HG03432 (cell line): ENCODE data around the gene LRRC10.
"Not testable (repeated sequence)": the region's sequence is repeated elsewhere in the genome, so short reads cannot be mapped to it uniquely, and the experiment has no call there.

Experiments used
- ATAC-seq: cut with Tn5 transposase; IDR thresholded peaks from one replicate; pipeline ENCODE4 v1.9.1; 2021; ENCODE audit warnings: mild to moderate bottlenecking, moderate library complexity; ENCODE audit not compliant: unreplicated experiment

Gene LRRC10

DNA sequence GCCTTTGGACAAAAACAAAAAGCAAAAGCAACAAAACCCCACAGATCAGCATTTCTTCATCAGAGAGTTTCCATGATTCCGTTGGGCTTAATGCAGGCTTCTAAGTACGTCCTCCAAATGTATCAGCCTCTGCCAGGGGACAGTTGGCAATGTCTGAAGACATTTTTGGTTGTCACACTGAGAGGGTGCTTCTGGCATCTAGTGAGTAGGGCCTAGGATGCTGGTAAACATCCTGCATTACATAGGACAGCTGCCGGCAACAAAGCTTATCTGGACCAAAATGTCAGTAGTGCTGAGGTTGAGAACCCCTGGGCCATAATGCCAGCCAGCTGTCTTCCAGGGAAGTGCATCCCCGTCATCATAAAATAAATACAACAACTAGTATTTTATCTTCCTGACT lies 9.4 kb upstream of the LRRC10 start:
- no peak for ATAC-seq

DNA sequence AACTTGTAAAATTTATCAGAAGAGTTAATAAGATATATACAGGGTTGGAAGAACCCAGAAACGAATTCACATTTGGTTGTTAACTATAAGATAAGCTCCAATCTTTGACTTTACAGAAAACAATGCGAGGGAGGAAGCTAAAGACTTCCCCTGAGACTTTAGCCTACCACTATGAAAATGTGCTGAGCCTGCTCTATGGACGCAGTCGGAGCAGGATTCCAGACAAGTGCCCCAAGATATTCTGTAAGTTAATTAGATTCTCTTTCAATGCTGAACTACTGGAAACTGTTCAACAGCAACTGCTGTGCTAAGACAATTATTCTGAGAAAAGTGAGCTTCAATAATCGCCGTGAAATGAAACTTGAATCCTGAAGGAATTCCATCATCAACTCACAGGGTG lies 8.3 kb upstream of the LRRC10 start:
- no peak for ATAC-seq

- ATAC-seq, result no peak
Measured at GRCh38 chr12:69616025-69616424, 5.3 kb upstream of the LRRC10 start.

DNA sequence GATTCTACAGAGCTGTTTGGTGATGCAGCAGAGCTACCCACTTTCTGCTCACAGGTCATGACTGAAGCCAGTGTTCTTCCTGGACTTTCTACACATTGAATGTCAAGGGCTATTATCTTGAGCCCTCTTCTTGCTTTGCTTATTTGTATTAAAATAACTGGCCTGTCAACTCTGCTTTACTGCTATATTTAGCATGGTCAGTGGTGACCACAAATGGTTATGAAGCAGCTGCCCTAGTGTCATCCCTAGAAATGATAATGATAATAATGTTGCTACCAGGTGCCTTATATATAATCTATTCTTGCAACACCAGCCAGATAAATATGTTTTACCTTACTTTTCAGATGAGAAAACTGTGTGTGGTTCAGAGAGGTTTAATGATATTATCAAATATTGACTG lies 2.6 kb upstream of the LRRC10 start:
- no peak for ATAC-seq

DNA sequence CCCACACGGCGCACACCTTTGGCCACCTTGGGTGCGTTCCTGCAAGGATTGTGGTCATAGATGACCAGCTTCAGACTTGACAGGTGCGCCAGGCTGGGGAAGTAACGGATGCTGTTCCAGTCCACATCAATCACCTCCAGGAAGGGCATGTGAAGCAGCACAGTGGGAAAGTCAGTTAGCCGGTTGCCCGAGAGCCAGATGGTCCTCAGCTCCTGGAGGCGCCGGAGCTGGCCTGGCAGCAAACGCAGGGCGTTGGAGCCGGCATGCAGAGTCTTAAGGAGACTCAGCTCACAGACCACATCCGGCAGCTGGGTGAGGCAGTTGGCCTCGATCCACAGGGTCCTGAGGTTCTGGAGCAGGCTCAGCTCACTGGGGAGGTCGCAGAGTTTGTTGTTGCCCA lies 581 bp downstream of the LRRC10 start:
- ATAC-seq, result no peak

- no peak for ATAC-seq
Measured at GRCh38 chr12:69608114-69608513, 2.6 kb downstream of the LRRC10 start.

GRCh38 chr12:69604275-69604674 lies 6.4 kb downstream of the LRRC10 start:
- ATAC-seq, result not testable (repeated sequence)

- ATAC-seq, result not testable (repeated sequence)
Measured at GRCh38 chr12:69603556-69603955, 7.2 kb downstream of the LRRC10 start.

DNA sequence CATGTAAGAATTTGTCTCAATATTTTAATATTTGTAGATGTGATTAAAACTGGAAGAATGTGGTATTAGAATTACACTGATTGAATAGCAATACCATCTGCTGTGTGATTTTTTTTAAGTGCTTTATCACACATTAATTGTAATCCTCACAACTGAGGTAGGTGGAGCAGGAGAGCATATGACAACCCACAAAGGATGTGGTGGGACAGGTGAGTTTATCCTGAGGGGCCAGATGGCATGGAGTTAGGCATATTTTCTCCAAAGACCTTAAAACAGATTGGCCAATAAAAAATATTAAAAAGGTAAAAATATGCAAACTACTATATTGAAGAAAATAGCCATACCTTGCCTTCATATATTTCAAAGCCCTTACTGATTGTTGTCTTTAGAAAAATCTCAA lies 7.8 kb downstream of the LRRC10 start:
- ATAC-seq, result no peak

- no peak for ATAC-seq
Measured at GRCh38 chr12:69601962-69602685, 8.6 kb downstream of the LRRC10 start.

DNA sequence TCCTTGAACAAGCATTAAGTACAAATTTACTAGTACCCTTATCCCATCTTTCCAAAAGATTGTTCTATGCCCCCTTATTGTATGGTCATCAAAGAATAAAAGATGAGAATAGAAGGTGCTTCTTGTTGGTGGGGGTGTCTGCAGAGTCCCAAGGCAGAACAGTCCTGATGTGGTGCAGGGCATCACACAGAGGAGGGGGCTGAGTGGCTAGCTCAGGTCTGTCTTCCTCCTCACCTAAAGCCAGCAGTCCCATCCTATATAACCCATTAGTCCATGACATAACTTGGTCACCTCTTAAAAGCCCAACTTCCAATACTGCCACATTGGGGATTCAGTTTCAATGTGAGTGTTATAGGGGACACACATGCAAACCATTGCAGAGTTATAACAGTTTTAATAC lies 9.9 kb downstream of the LRRC10 start:
- ATAC-seq, result no peak

GRCh38 chr12:69598174-69598753 lies 12.4 kb downstream of the LRRC10 start:
- no peak for ATAC-seq

DNA sequence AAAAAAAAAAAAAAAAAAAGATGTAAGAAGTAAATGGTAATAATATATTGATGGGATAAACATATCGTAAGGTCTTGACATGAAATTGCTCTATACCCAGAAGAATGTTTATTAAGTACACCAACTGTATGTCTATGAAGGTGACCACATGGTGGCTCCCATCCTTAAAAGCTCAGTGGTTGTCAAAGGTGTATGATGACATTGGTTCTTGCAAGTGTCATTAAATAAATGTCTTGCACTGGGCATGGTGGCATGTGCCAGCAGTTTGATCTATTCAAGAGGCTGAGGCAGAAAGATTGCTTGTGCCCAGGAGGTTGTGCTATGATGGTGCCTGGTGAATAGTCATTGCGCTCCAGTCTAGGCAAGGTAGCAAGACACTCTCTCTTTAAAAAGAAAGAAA lies 15.0 kb downstream of the LRRC10 start:
- no peak for ATAC-seq

DNA sequence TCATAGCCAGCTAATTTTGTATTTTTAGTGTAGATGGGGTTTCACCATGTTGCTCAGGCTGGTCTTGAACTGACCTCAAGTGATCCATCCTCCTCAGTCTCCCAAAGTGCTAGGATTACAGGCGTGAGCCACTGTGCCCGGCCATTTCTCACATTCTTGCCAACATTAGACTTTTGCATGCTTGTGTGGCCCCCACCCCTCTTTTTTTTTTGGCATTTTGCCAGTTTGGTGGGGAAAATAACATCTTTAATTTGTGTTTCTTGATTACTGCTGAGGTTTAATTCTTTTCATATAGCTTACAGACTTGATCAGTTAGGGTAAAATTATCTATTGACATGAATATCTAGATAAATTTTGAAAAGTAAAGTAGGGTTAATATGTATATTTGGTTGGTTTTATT lies 21.6 kb downstream of the LRRC10 start:
- ATAC-seq, result no peak

DNA sequence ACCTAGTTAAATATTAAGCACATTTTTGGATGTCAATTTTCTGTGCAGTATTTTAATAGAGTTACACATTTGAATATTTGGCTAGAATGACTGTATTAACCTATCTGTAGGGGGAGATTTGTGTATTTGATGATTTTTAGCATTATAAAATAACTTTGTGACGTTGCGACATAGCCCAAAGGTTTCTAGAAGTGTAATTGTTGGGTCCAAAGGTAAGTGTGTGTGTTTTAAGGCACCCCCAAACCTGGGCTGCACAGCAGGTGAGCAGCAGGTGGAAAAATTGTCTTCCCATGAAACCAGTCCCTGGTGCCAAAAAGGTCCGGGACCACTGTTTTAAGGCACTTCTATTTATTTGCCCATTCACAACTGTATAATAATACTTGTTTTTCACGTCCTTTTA lies 22.2 kb downstream of the LRRC10 start:
- no peak for ATAC-seq

DNA sequence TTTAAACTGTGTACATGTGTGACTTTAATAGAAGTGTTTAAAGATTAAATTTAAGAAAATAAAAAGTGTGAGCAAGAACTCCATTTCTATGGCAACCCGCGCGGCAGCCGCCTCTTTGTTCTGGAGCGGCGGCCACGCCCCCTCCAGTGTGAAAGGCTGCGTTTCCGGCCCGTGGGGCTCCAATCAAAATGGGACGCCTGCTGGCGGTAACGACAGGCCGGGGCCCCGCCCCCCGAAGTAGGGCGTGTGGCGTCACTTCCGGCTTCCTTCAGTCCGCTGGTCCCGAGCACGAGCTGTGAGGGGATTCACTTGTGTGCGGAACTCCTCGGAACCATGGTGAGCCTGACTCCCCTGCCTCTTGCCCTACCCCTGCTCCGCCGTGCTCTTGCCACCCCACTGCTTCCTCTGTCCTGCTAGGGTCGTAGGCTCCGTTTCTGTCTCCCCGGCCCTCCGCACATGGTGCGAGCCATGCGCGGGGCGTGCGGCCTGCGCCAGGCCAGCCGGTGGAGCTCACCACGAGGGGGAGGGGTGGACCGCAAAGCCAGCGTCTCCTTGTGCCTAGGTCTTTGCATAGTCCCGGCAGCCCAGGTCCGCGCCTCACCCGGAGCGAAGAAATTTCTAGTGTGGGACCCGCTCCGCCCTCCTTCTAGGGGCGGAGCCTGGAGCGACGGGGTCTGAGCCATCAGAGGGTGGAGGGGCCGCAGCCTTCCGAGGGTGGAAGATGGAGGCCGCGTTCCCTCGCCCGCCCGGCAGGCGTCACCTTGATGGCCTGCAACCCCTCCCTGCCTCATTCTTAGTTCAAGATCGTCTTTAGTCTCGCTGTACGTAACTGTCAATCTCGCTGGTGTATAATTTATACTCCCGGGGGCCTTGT lies 25.3 kb downstream of the LRRC10 start, which contains the start of gene CCT2:
TSS of gene CCT2 (plus strand) at position 271 of the 874 bp plus-strand sequence. CDS start at position 334, 63 bp downstream.
- peak; percentile 98 for ATAC-seq

- no peak for ATAC-seq
Measured at GRCh38 chr12:69583203-69583602, 27.5 kb downstream of the LRRC10 start.

DNA sequence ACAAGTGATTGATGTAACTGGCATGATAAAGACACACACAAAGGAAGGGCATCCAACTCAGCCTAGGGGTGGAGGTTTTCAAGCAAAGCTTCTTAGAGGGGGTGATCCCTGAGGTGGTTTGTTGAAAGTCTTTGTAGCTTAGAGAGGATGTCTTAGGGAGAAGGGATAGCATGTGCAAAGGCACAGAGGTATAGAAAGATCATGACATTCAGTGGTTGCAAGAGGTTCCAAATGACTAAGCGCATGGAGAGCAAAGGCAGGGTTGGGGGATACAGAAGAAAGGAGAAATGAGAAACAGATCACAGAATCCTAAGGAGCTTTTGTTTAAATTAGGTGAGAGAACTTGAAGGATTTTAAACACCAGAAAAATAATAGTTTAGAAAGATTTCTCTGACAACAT lies 30.6 kb downstream of the LRRC10 start:
- ATAC-seq, result no peak

- no peak for ATAC-seq
Measured at GRCh38 chr12:69579029-69579428, 31.7 kb downstream of the LRRC10 start.

GRCh38 chr12:69578283-69578682 lies 32.4 kb downstream of the LRRC10 start:
- ATAC-seq, result no peak

DNA sequence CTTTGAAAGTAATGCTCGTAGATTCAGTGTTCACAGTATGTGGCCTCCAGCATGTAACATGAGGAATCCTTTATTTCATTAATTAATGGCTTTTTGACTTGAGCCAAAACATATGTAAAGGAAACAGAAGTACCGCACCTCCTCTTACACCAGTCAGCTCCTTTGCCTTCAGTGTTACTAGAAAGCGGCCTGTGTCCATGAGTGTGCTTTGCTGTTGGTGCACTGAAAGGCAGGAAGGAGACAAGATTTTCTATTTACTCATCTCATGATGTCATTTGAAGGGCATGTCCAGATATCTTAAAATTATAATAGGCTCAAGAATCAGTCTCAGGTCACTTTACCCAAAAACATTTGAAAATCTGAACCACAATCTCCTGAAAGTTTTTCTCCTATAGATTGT lies 35.4 kb downstream of the LRRC10 start:
- no peak for ATAC-seq
